HG03565 (cell line): Measurements from ENCODE around the gene CCDC194.
A peak's percentile ranks its signal among the peaks of the same experiment; 100 is the strongest.
"Not testable (repeated sequence)": the region's sequence is repeated elsewhere in the genome, so short reads cannot be mapped to it uniquely, and the experiment has no call there.

Experiments
- ATAC-seq: cut with Tn5 transposase; IDR thresholded peaks from one replicate; pipeline ENCODE4 v1.9.1; 2021; ENCODE audit warnings: mild to moderate bottlenecking, moderate library complexity; ENCODE audit not compliant: unreplicated experiment

Gene CCDC194

GRCh38 chr19:17376935-17377600 is 16.9 kb downstream of the CCDC194 start, which contains the start of gene PLVAP:
PLVAP (minus strand) TSS chr19:17377342; CDS start chr19:17377288, 54 bp downstream.
- no peak for ATAC-seq

DNA sequence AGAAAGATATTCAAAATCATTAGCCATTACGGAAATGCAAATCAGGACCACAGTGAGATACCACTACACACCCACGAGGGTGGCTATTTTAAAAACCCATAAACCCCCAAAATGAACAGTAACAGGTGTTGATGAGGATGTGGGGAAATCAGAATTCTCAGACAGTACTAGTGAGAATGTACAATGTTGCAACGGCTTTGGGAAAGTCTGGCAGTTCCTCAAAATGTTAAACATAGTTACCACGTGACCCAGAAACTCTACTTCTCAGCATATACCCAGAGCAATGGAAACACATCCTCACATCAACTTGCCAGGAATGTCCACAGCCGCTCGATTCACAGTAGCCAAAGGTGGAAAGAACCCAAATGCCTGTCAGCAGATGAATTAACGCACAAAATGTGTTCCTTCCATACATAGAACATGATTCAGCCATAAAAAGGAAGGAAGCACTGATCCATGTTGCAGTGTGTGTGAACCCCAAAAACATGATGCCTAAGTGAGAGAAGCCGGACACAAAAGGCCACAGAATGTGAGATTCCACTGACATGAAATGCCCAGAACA is 23.9 kb downstream of the CCDC194 start:
- ATAC-seq, result peak; percentile 88

GRCh38 chr19:17365361-17365760 is 28.6 kb downstream of the CCDC194 start:
- ATAC-seq, result no peak

DNA sequence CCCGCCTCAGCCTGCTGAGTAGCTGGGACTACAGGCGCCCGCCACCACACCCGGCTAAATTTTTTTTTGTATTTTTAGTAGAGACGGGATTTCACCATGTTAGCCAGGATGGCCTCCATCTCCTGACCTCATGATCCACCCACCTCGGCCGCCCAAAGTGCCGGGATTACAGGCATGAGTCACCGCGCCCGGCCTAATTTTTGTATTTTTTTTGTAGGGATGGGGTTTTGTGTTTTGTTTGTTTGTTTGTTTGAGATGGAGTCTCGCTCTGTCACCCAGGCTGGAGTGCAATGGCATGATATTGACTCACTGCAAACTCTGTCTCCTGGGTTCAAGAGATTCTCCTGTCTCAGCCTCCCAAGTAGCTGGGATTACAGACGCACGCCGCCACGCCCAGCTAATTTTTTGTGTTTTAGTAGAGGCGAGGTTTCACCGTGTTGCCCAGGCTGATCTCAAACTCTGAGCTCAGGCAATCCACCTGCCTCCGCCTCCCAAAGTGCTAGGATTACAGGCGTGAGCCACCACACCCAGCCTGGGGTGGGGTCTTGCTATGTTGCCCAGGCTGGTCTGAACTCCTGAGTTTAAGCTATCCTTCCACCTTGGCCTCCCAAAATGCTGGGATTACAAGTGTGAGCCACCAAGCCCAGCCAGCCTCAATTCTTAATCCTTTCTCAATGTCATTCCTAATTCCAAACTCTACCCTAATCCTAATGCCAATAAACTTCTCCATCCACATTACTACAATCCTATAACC is 30.0 kb downstream of the CCDC194 start:
- not testable (repeated sequence) for ATAC-seq

DNA sequence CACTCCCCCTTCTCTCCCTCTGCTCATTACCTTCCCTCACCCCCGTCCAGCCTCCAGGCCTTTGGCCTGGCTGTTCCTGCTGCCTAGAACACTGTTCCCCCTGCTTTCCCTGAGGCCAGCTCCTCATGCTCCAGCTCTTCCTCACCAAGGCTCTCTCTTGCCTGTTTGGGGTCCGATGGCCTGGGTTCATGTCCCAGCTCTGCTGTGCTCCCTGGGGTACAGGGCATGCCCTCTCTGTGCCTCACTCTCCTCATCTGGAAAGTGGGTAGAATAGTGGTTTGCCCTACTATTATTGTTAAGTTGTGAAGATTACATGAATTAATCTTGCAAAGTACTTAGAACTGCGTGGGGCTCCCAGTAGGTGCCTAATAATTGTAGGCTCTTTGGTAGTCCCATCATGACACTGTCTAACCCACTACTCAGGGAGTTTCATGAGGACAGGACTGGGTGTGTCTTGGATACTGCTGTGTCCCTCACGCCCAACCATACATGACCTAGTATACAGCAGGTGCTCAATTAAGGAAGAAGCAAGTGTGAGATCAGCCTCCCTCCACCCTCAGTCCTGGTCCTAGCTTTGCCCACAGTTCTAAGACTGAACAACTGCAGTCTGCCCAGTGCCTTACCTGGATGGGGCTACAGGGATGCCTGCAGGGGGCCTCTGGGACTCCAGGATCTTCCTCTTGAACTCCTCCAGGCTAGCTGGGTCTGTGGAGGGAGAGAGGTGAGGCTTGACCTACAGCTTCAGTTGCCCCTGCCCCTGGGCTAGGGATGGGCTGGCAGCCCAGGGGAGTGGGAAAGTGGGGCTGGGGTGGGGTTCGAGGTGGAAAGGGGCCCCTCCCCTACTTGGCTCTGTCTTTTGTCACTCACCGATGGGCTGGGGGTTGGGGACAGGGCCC is 33.8 kb downstream of the CCDC194 start:
- ATAC-seq, result no peak

GRCh38 chr19:17358395-17358794 is 35.6 kb downstream of the CCDC194 start:
- no peak for ATAC-seq

- no peak for ATAC-seq
These were observed 36.3 kb downstream of the CCDC194 start for GRCh38 chr19:17357724-17358123.

GRCh38 chr19:17357078-17357666 is 36.8 kb downstream of the CCDC194 start:
- no peak for ATAC-seq

DNA sequence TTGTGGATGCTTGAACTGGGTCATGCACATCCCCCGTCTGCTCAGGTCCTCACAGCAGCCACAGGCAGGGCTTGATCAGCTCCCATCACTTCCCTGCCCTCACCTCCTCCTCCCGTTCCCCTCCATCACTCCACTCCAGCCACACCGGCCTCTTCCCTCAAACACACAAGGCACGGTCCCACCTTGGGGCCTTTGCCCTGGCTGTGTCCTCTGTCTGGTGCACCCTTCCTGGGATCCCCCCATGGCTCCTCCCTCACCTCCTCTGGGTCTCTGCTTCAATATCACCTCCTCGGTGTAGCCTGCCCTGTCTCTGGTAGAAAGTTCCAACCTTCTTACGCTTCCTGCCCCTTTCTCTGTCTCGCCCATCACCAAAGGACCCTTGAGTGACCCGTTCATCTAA is 40.6 kb downstream of the CCDC194 start:
- ATAC-seq, result no peak

DNA sequence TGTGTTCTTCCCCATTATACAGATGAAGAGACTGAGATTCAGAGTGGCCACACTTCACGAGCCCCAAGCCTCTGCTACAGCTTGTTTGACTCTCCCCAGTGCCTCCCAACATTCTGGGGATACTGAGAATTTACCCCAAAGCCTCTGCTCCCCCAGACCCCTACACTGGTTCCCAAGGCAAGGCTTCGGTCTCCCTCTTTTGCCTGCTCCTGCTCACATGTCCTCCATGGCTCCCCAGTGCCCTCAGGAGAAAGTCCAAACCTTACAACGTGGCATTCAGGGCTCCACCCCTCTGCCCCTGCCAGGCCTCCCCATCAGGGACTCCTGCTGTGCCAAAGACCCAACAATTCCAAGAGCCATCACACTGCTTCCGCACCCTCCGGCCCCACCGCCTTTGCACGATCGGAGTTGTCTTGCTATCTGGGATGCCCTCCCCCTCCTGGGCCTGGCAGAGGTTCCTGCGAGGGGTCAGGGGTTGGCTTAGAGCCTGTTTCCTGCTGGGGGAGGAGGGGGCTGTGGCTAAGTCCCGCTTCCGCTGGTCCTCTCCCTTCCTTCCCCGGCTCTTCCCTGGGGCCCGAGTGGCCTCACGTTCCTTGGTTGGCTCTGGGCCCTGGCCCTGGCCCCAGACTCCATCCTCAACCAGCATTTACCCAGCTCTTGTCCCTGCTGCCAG is 41.3 kb downstream of the CCDC194 start:
- no peak for ATAC-seq

- no peak for ATAC-seq
These were observed 42.1 kb downstream of the CCDC194 start for GRCh38 chr19:17351815-17352435.

- no peak for ATAC-seq
These were observed 45.3 kb downstream of the CCDC194 start for GRCh38 chr19:17348700-17349099.

GRCh38 chr19:17347877-17348276 is 46.1 kb downstream of the CCDC194 start:
- ATAC-seq, result no peak

DNA sequence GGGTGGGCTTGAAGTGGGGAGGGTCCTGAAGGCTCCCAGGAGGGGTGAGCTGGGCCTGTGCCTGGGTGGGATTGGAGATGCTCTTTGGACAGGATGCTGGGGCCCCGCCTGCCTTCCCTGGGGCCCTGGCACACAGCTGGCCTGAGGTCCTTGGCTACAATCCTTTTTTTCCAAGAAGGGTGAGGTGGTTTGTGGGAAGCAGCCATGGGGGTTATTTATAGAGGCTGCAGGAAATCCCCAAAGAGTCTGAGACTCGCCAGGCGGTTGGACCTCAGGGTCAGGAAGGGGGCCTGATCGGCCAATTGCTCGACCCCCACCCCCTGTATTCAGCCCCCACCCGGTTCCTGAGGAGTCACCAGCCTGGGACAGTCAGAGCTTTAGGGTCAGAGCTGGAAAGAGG is 46.6 kb downstream of the CCDC194 start:
- no peak for ATAC-seq

DNA sequence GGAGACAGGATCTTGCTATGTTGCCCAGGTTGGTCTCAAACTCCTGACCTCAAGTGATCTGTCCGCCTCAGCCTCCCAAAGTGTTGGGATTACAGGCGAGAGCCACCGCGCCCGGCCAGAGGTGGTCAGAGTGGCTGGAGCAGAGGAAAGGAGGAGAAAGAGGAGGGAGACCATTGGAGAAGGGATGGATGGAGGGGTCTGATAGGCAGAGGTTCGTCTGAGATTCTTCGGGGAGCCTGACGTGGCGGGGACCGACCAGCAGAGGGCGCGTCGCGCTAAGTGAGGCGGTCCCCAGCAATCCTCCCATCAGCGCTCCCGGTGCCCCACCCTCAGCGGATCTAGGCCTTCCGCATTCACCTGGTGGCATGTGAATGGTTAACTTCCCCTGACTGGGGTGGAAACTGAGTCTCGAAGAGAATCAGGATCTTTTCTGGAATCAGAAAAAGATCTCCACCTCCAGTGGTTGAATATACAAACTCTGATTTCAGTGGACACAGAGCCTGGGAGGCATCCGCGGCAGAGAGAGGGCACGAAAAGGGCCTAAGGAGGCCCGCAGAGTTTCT is 47.8 kb downstream of the CCDC194 start:
- ATAC-seq, result no peak

- ATAC-seq, result no peak
These were observed 52.2 kb downstream of the CCDC194 start for GRCh38 chr19:17341845-17342244.

DNA sequence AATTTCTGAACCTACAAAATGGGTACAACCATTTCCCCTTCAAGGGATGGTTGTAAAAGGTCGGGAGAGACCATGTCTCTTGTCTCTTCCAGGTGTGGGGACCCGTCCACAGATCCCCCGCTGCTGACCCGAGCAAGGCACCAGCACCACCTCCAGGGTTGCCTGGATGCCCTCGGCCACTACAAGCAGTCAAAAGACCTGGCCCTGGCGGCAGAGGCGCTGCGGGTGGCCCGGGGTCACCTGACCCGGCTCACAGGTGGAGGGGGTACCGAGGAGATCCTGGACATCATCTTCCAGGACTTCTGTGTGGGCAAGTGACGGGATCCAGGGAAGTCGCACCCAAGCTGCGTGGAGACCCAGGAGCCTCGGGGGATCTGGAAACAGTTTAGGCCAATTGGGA is 52.6 kb downstream of the CCDC194 start:
- no peak for ATAC-seq

- no peak for ATAC-seq
These were observed 53.1 kb downstream of the CCDC194 start for GRCh38 chr19:17340871-17341357.
